GM21529 (cell line): ENCODE results near the gene SPEM2.
A peak's percentile ranks its signal among the peaks of the same experiment; 100 is the strongest.

Experiments used
- ATAC-seq: cut with Tn5 transposase; IDR thresholded peaks from one replicate; pipeline ENCODE4 v1.9.1; 2021; ENCODE audit not compliant: unreplicated experiment

Gene SPEM2

GRCh38 chr17:7425316-7425715, at the start of gene SPEM2:
Gene SPEM2, plus strand, starts transcription at chr17:7425616. Its CDS starts 73 bp downstream, at chr17:7425689.
- no peak for ATAC-seq

- no peak for ATAC-seq
Measured at GRCh38 chr17:7379134-7379533, 46.3 kb upstream of the SPEM2 start.

DNA sequence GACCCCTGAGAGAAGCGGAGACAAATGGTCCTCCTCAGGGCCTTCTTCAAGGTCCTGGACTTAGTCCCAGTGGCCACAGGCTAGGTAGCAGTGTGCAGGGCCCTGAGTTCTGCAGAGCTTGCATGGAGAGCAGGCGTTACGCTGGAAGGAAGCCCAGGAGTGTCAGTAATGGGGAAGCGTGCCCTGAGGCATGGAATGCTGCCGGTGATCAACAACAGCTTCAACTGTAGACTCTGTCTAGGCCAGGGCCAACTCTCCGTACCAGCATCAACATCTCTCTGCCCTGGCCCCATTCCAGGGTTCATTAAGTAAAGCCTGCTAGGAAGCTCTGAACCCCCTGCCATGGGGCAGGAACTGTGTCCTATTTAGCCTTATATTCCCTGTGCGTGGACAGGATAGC, 45.1 kb upstream of the SPEM2 start:
- no peak for ATAC-seq

DNA sequence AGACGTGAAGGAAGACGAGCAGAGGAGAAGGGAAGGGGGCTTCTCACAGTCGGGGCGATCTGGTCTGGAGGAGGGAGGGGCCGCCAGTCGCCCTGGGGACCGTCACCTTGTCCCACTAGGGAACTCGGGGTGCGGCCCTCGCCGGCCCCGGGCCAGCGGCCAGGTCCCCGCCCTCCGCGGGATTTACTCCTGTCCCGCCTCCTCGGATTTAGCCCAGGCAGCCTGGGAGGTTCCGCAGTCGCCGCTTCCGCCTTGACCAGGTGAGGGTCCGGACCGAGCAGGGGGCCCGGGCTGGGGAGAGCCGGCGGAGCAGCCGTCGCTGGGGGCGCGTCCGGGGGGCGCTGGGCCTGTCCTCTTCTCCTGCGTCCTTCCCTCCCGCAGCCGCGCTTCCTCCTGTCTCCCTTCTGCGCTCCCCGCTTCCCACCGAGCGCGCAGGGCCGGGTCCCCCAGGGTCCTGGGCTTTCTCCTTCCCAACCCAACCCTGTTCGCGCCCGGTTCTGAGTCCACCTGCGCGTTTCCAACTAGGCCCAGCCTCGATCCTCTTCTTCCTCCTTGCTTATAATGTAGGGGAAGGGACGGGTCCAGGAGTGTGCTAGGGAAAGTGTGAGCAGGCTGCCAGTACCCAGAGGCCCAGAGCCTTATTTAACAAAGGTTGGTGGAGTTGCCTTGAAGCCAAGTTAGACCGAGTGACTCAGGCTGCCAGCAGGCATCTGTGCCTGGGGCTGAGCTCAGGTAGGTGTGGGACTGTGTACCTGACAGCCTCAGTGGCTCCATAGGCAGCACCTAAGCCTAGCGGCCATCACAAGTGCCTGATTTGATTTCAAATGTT, 44.3 kb upstream of the SPEM2 start, which contains the start of gene TNK1:
Gene TNK1, plus strand, starts transcription at position 235 of the 829 bp plus-strand sequence. CDS start 1,838 bp downstream, outside the sequence.
- no peak for ATAC-seq

- no peak for ATAC-seq
Measured at GRCh38 chr17:7382901-7383300, 42.5 kb upstream of the SPEM2 start.

DNA sequence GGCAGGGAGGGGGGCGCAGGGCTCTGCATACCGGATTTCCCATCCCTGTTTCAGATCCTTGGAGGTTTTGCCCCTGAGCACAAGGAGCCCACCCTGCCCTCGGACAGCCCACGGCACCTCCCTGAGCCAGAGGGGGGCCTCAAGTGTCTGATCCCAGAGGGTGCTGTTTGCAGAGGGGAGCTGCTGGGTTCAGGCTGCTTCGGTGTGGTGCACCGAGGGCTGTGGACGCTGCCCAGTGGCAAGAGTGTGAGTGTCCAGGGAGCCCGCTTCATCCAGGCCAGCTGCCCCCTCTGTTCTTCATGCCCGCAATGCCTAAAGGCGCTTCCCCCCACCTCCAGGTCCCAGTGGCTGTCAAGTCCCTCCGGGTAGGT, 42.1 kb upstream of the SPEM2 start:
- no peak for ATAC-seq

- ATAC-seq: peak; percentile 76
Measured at GRCh38 chr17:7383742-7384488, 41.5 kb upstream of the SPEM2 start.

DNA sequence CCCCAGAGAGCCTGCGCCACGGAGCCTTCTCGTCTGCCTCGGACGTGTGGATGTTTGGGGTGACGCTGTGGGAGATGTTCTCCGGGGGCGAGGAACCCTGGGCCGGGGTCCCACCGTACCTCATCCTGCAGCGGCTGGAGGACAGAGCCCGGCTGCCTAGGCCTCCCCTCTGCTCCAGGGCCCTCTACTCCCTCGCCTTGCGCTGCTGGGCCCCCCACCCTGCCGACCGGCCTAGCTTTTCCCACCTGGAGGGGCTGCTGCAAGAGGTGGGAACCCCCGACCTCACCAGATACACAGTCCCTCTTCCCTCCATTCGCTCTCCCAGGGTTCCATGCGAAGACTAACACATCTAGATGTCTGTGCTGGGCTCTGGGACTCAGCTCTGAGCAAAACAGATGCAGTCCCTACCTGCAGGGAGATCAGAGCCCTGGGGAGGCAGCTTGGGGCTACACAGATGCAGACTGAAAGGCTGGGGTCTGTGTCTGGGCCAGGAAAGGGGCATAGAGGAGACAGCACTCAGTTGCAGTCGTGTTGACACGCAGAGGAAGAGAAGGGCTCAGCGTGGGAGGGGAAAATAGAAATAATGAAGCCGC, 40.8 kb upstream of the SPEM2 start:
- ATAC-seq: no peak

DNA sequence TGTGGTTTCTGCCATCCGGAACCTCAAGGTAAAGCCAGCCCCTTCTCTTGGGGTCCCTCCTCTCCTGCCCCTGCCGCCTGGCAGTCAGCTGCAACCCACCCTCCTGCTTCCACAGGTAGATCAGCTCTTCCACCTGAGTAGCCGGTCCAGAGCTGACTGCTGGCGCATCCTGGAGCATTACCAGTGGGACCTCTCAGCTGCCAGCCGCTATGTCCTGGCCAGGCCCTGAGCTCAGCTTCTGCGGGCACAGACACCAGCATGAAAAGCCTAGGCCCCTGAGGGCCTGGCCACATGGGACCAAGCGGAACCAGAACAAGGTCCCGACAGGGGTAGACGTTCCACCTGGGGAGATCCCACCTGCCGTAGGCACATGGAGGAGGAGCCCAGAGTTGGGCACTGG, 36.6 kb upstream of the SPEM2 start:
- ATAC-seq: no peak

DNA sequence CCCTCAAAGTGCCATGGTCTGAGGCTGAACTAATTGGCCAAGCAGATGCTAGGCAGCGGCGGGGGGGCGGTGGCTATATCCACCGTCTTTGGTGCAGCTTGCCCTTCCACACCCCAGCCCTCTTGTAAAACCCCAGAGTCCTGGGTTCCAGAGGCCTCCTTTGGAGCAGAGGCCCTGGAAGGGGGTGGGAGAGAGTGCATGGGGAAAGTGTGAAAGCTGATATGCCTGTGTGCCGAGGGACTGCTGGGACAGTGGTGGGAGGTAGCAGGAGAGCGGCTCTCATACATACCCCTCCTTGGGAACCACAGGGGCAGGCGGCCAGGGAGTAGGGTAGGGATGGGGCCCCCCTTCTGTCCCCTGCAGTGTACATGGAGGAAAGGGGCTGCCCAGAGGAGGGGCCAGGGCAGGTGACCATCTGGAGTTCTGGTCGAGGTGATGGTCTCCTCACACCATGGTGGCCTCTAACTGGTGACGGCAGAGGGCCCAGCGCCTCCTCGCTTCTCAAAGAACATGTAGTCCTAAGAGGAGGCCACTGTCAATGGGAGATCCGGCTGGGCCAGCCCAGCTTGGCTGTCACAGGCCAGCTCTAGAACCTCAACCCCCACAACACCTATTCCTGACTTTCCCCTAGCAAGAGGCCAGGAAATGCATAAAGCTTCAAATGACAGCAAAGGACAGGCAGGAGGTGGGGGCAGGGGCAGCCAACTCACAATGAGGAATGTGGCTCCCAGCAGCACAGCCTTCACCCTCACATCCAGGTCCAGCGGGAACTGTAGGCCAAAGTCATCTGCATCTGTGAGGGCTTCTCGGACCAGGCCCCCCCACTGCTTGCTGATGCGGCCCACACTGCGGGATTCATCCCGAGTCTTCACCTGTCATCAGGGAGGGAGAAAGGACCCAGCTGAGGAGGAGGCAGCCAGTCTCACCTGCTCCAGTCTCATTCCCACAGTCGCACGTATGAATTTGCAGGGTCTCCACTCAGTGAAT, 35.2 kb upstream of the SPEM2 start:
- ATAC-seq: no peak

DNA sequence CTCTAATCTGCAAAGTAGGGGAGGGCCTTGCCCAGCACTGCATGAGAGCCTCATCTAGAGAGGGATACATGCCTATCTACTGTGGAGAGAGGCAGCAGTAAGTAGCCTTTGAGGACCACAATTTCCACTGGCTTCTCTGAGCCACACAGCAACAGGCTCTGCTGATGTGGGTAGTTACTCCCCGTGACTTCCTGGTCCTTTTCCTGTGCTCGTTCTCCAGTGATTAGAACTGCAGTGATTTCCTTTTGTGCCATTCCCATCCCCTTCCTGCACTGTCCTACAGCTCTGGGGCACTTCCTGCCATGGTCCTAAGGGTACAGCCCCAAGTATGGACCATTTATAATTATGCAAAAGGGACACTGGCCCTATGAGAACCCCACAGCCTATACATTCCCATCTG, 34.1 kb upstream of the SPEM2 start:
- ATAC-seq: no peak

- ATAC-seq: no peak
Measured at GRCh38 chr17:7392696-7393612, 32.5 kb upstream of the SPEM2 start.

GRCh38 chr17:7393613-7394451, 31.6 kb upstream of the SPEM2 start:
- ATAC-seq: peak; percentile 35

DNA sequence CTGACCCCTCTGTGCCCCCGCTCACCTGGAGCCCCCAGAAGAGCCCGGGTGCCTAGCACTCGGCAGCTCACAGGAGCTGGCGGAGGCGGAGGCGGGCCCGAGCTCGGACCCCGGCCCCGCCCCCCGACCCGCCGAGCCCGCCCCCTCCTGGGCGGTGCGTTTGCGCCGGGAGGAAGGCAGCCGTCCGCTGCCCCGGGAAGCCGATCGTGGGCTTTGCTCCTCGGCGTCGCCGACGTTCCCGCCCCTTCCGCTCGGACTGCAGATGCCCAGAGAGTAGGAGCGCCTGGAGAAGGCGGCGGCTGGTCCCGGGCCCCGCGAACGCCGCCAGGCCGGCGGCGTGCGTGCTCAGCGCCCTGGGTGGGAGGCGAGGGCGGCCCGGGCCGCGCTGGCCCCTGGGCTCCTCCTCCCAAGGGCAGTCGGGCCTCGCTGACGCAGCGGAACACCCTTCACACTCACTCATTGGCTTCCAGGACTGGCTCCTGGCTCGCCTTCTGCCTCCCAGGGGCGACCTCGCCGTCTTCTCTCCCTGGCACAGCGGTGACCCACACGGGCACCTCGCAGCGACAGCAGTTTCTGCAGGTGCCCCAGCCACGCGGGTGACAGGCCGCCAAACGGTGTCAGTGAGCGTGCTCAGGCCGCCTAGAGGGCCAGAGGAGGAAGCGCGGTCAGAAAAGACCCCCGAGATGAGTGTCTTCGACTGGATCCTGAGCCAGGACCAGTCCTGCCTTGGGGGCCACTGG, 30.8 kb upstream of the SPEM2 start, which contains the start of gene PLSCR3:
Gene PLSCR3, minus strand, starts transcription at position 74 of the 740 bp plus-strand sequence. CDS start 415 bp downstream, outside the sequence.
- peak; percentile 80 for ATAC-seq

DNA sequence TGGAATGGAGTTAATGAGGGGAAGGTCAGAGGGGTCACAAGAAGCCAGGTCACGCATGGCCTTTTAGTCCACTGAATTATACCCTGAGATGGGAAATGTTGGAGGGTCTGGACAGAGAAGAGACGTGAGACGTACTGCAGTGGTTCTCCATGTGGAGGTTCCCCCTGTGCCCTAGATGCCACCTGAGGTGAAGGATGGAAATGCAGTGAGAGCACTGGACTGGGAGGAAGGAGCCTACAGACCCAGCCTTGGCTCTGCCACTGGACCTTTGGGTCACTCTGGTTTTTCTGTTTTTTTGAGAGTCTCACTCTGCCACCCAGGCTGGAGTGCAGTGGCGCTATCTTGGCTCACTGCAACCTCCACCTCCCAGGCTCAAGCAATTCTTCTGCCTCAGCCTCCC, 29.3 kb upstream of the SPEM2 start:
- no peak for ATAC-seq

DNA sequence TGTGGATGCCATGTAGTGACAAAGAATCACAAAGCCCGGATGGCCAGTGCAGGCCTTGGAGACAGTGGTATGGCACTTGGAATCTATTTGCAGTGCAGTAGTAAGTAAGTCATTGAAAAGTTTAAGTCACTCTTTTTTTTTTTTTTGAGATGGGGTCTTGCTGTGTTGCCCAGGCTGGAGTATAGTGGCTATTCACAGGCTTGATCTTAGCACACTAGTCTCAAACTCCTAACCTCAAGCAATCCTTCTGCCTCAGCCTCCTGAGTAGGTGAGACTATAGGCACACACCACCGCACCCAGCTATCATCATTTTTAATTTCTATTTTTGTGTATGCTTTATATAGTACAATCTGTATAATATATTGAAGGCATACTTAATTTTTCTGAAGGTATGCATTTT, 26.8 kb upstream of the SPEM2 start:
- no peak for ATAC-seq

DNA sequence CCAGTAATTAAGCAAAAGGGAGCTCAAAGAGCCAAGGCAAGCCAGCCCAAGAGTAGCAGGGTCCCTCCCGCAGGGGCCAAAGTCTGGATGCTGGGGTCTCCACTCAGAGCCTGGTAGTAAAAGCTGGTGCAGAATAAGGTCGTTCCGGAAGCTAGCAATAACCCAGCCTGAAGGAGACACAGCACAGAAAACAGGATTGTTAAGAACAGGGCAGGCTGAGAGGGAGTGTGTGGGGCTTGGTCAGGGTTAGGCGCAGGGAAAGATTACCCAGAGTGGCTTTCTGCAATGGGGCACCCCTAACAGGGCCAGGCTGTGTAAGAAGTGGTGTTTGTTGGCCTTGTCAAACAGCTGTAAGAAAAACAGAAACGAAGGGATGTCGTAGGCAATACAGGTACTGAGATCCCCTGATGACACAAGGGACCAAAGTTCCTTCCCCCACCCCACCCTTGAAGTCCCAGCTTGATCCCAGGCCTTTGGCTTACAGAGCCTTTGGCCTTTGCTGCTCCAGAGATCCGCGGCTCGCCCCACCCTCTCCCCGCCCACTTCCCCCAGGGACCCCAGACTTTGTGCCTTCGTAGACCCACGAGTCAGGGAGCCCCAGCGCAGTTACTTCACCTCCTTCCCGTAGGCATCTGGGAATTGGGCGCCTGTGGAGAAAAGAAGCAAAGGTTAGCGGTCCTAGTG, 22.2 kb upstream of the SPEM2 start:
- ATAC-seq: no peak

GRCh38 chr17:7403727-7403976, 21.8 kb upstream of the SPEM2 start:
- peak; percentile 17 for ATAC-seq
